ENCODE results near the gene TPK1. TPM values are rescaled to one million over a fixed set of nuclear protein-coding genes. Genes with fewer than 3 reads are reported as not detected.

Gene TPK1
- polyA plus RNA-seq, 1 donor from 2014 or later = 3.5 TPM

- no peaks in the 10 kb centered on the region for H3K9me2 ChIP-seq (ENCODE audit: insufficient read depth, low read length)
- no peak overlapping the region for H3K27ac ChIP-seq (ENCODE audit: low read length)
- no peaks in the 10 kb centered on the region for H4K20me1 ChIP-seq (ENCODE audit: insufficient read depth)
- no peak overlapping the region for H3K4me3 ChIP-seq (ENCODE audit: low read length)
- H3K27me3 ChIP-seq (ENCODE audit: insufficient read depth, low read depth, low read length) = no peaks in the 10 kb centered on the region
- no peaks in the 10 kb centered on the region for H3F3A ChIP-seq (ENCODE audit: insufficient read depth, low read length, poor library complexity, severe bottlenecking)
- no peak overlapping the region for H3K9ac ChIP-seq (ENCODE audit: low read length)
- no peaks in the 10 kb centered on the region for H3K79me2 ChIP-seq (replicated peaks; ENCODE audit: insufficient read depth, low read length)
- TF ChIP-seq MXI1 (conservative IDR thresholded peaks at IDR 0.05; ENCODE audit: poor library complexity, severe bottlenecking) (no peak), CTCF (IDR thresholded peaks at IDR 0.05; ENCODE audit: poor library complexity, severe bottlenecking) (no peak), SMC3 (conservative IDR thresholded peaks at IDR 0.05; ENCODE audit: poor library complexity) (no peak), EZH2 (IDR thresholded peaks at IDR 0.05; ENCODE audit: borderline replicate concordance, insufficient read depth, low read length, poor library complexity, severe bottlenecking) (no peak), RAD21 (conservative IDR thresholded peaks at IDR 0.05) (no peak), EP300 (conservative IDR thresholded peaks at IDR 0.05; ENCODE audit: poor library complexity, severe bottlenecking) (no peak), TAF1 (IDR thresholded peaks at IDR 0.05; ENCODE audit: low read depth) (no peak)
- no peaks in the 10 kb centered on the region for H3K36me3 ChIP-seq (ENCODE audit: insufficient read depth, low read length)
- no peak overlapping the region for H3K4me2 ChIP-seq (ENCODE audit: low read length)
- H2AFZ ChIP-seq (ENCODE audit: low read depth, low read length) = no peak overlapping the region
- H3K9me3 ChIP-seq (ENCODE audit: low read length) = no peaks in the 10 kb centered on the region
These were observed 64.7 kb downstream of the TPK1 start for GRCh38 chr7:144771174-144771573.

- H3K9ac ChIP-seq (ENCODE audit: low read length) = no peak overlapping the region
- H3F3A ChIP-seq (ENCODE audit: insufficient read depth, low read length, poor library complexity, severe bottlenecking) = no peaks in the 10 kb centered on the region
- H3K27me3 ChIP-seq (ENCODE audit: insufficient read depth, low read depth, low read length) = no peaks in the 10 kb centered on the region
- H3K79me2 ChIP-seq (replicated peaks; ENCODE audit: insufficient read depth, low read length) = no peaks in the 10 kb centered on the region
- H3K9me2 ChIP-seq (ENCODE audit: insufficient read depth, low read length) = no peaks in the 10 kb centered on the region
- no peak overlapping the region for H3K27ac ChIP-seq (ENCODE audit: low read length)
- H2AFZ ChIP-seq (ENCODE audit: low read depth, low read length) = no peak overlapping the region
- no peaks in the 10 kb centered on the region for H3K9me3 ChIP-seq (ENCODE audit: low read length)
- TF ChIP-seq REST (IDR thresholded peaks at IDR 0.05; ENCODE audit: borderline replicate concordance) (no peak), MXI1 (conservative IDR thresholded peaks at IDR 0.05; ENCODE audit: poor library complexity, severe bottlenecking) (no peak), RAD21 (conservative IDR thresholded peaks at IDR 0.05) (no peak), EZH2 (IDR thresholded peaks at IDR 0.05; ENCODE audit: borderline replicate concordance, insufficient read depth, low read length, poor library complexity, severe bottlenecking) (no peak), TAF1 (IDR thresholded peaks at IDR 0.05; ENCODE audit: low read depth) (no peak), CTCF (IDR thresholded peaks at IDR 0.05; ENCODE audit: poor library complexity, severe bottlenecking) (no peak), EP300 (conservative IDR thresholded peaks at IDR 0.05; ENCODE audit: poor library complexity, severe bottlenecking) (no peak), SMC3 (conservative IDR thresholded peaks at IDR 0.05; ENCODE audit: poor library complexity) (no peak), POLR2AphosphoS5 (IDR thresholded peaks at IDR 0.05) (no peak)
- H4K20me1 ChIP-seq (ENCODE audit: insufficient read depth) = no peaks in the 10 kb centered on the region
- no peak overlapping the region for H3K4me2 ChIP-seq (ENCODE audit: low read length)
- H3K36me3 ChIP-seq (ENCODE audit: insufficient read depth, low read length) = no peaks in the 10 kb centered on the region
- H3K4me3 ChIP-seq (ENCODE audit: low read length) = no peak overlapping the region
These were observed 66.5 kb downstream of the TPK1 start for GRCh38 chr7:144769352-144769751.
